H7 (cell line): Measurements from ENCODE around the gene NXNL2. TPM values are rescaled to one million over a fixed set of nuclear protein-coding genes. Genes with fewer than 3 reads are reported as not detected.

ENCODE experiments used
- DNase-seq: peaks from one replicate; pipeline ENCODE4 v3.0.0; 2012
- H3K27me3 ChIP-seq: 2 replicates; pipeline ENCODE4 v1.6.0; 2011; ENCODE audit warnings: mild to moderate bottlenecking, low read length; ENCODE audit not compliant: control insufficient read depth, insufficient read depth
- H3K36me3 ChIP-seq: replicated peaks from 2 replicates; pipeline ENCODE4 v1.5.1; 2011; ENCODE audit warnings: low read length; ENCODE audit not compliant: control insufficient read depth, insufficient read depth
- H3K4me3 ChIP-seq: 2 replicates; pipeline ENCODE4 v1.5.1; 2011; ENCODE audit warnings: low read depth, mild to moderate bottlenecking, control low read depth, low read length, moderate library complexity; ENCODE audit not compliant: insufficient read depth
- total RNA-seq: library from RNA; depleted of rRNA; stranded (reverse); fragments of >200 nt; shearing (Covaris generic); gene quantifications from 2 replicates; pipeline ENCODE4 v1.2.3, GENCODE V29; 2014; rRNA removed

NXNL2 gene
- total RNA-seq, 1 experiment from 2014 or later = 1.8 TPM

- Histone ChIP-seq H3K36me3 (no peaks in the 10 kb centered on the region), H3K4me3 (no peak overlapping the region), H3K27me3 (no peaks in the 10 kb centered on the region)
- no peak for DNase-seq
Observed at GRCh38 chr9:88579050-88579715, 44.2 kb downstream of the NXNL2 start.

GRCh38 chr9:88580961-88581360 is 46.0 kb downstream of the NXNL2 start:
- Histone ChIP-seq H3K36me3 (no peaks in the 10 kb centered on the region), H3K27me3 (no peaks in the 10 kb centered on the region), H3K4me3 (no peak overlapping the region)
- no peak for DNase-seq

GRCh38 chr9:88583901-88584596 is 49.1 kb downstream of the NXNL2 start:
- no peaks in the 10 kb centered on the region for H3K36me3 ChIP-seq
- H3K4me3 ChIP-seq = no peak overlapping the region
- no peak for DNase-seq
- no peaks in the 10 kb centered on the region for H3K27me3 ChIP-seq

GRCh38 chr9:88585426-88585825 is 50.4 kb downstream of the NXNL2 start:
- no peak for DNase-seq
- Histone ChIP-seq H3K27me3 (no peaks in the 10 kb centered on the region), H3K36me3 (no peaks in the 10 kb centered on the region), H3K4me3 (no peak overlapping the region)

- no peak overlapping the region for H3K4me3 ChIP-seq
- no peaks in the 10 kb centered on the region for H3K27me3 ChIP-seq
- no peak for DNase-seq
- H3K36me3 ChIP-seq = no peaks in the 10 kb centered on the region
Observed at GRCh38 chr9:88586452-88586851, 51.5 kb downstream of the NXNL2 start.

- no peak overlapping the region for H3K4me3 ChIP-seq
- no peak for DNase-seq
- H3K27me3 ChIP-seq = no peaks in the 10 kb centered on the region
- no peaks in the 10 kb centered on the region for H3K36me3 ChIP-seq
Observed at GRCh38 chr9:88587182-88587581, 52.2 kb downstream of the NXNL2 start.

GRCh38 chr9:88587885-88588649 is 53.1 kb downstream of the NXNL2 start:
- no peak overlapping the region for H3K4me3 ChIP-seq
- no peaks in the 10 kb centered on the region for H3K27me3 ChIP-seq
- DNase-seq = no peak
- H3K36me3 ChIP-seq = no peaks in the 10 kb centered on the region

GRCh38 chr9:88589656-88590055 is 54.7 kb downstream of the NXNL2 start:
- H3K36me3 ChIP-seq = no peaks in the 10 kb centered on the region
- H3K4me3 ChIP-seq = no peak overlapping the region
- no peak for DNase-seq
- H3K27me3 ChIP-seq = no peaks in the 10 kb centered on the region

- peak; percentile 63 for DNase-seq
- no peaks in the 10 kb centered on the region for H3K36me3 ChIP-seq
- no peaks in the 10 kb centered on the region for H3K27me3 ChIP-seq
- H3K4me3 ChIP-seq = no peak overlapping the region
Observed at GRCh38 chr9:88590558-88591146, 55.7 kb downstream of the NXNL2 start.

- no peaks in the 10 kb centered on the region for H3K36me3 ChIP-seq
- DNase-seq = no peak
- H3K4me3 ChIP-seq = no peak overlapping the region
Observed at GRCh38 chr9:88593537-88594185, 58.7 kb downstream of the NXNL2 start.

More at GRCh38 chr9:88593537-88594185, 58.7 kb downstream of the NXNL2 start:
- H3K27me3 ChIP-seq = no peaks in the 10 kb centered on the region

Other genes with a start within 250 kb of the NXNL2 start
- 73.2 and 82.1 TPM in 2 replicates for gene SPIN1, start 146.7 kb upstream of the NXNL2 start, total RNA-seq